Activated B cell treated with CpG ODN at 0.5 μM for 24 hours (primary cell): Measurements from ENCODE around the gene GBX1. TPM values are rescaled to one million over a fixed set of nuclear protein-coding genes. Genes with fewer than 3 reads are reported as not detected.
A peak's percentile ranks its signal among the peaks of the same experiment; 100 is the strongest.

Source experiments
- ATAC-seq: fragments of 200-7000 bp; cut with Tn5 transposase; one replicate; pipeline ENCODE4 v1.10.0; 2021; ENCODE audit warnings: low read depth, mild to moderate bottlenecking, moderate library complexity
- CTCF ChIA-PET: fragments of 350-600 bp; sonication (Branson Sonifier 250); formaldehyde crosslinking; loops from one replicate; lab custom pipeline; 2021; ENCODE audit warnings: antibody characterized with exemption; lab: Charles Lee
- POLR2A ChIA-PET: fragments of 350-600 bp; sonication (Branson Sonifier 250); formaldehyde crosslinking; loops from one replicate; lab custom pipeline; 2021; ENCODE audit warnings: antibody characterized with exemption; lab: Charles Lee
- DNase-seq: peaks from one replicate; pipeline ENCODE4 v3.0.0; 2022
- H3K27ac Mint-ChIP-seq: one replicate; pipeline ENCODE4 v1.8.0; 2020; ENCODE audit warnings: mixed read lengths
- H3K27me3 Mint-ChIP-seq: one replicate; pipeline ENCODE4 v1.8.0; 2021; ENCODE audit warnings: mixed read lengths
- H3K36me3 Mint-ChIP-seq: one replicate; pipeline ENCODE4 v1.8.0; 2021; ENCODE audit warnings: low read depth, mixed read lengths
- H3K4me1 Mint-ChIP-seq: one replicate; pipeline ENCODE4 v1.8.0; 2021; ENCODE audit warnings: mixed read lengths
- H3K4me3 Mint-ChIP-seq: one replicate; pipeline ENCODE4 v1.8.0; 2020; ENCODE audit warnings: mild to moderate bottlenecking, mixed read lengths
- H3K9me3 Mint-ChIP-seq: one replicate; pipeline ENCODE4 v1.8.0; 2020; ENCODE audit warnings: mixed read lengths
- intact Hi-C: fragments of 100-400 bp; cut with micrococcal nuclease; formaldehyde crosslinking; loops from one replicate; pipeline ENCODE4 v1.15.1; 2024
- total RNA-seq: library from RNA; stranded (reverse); gene quantifications from 2 replicates; pipeline ENCODE4 v1.2.3, GENCODE V29; 2022
- TF ChIP-seq, protein P1 (sequence below): fragments of 200-600 bp; IDR thresholded peaks from one replicate; pipeline ENCODE4 v1.8.0; 2022; ENCODE audit warnings: antibody characterized with exemption, mild to moderate bottlenecking

Gene GBX1
- total RNA-seq, 1 donor from 2014 or later, result not detected

DNA sequence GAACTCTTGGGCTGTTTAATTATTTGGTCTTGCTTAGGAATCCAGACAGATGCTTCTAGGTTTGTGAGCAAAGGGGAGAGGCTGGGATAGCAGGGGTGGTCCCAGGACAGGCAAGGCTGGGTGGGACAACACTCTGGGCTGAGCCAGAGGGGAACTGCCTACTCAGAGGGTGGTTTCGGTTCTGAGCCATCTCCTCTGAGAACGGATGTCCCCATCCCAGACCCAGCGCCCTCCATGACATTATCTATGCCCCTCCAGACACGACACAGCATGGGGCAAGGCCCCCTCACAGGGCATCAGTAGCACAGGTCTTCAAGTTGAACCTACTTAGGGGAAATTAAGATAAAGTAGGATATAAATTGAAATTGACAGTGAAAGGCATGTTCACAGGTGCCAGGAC, 12.5 kb upstream of the GBX1 start:
- H3K27ac Mint-ChIP-seq, result no peak overlapping the region
- ChIA-PET POLR2A (no interaction called here), CTCF (no interaction called here)
- no peak overlapping the region for H3K4me3 Mint-ChIP-seq
- H3K4me1 Mint-ChIP-seq, result no peaks in the 10 kb centered on the region
- no peaks in the 10 kb centered on the region for H3K9me3 Mint-ChIP-seq
- H3K36me3 Mint-ChIP-seq, result no peaks in the 10 kb centered on the region
- TF ChIP-seq, protein P1, sequence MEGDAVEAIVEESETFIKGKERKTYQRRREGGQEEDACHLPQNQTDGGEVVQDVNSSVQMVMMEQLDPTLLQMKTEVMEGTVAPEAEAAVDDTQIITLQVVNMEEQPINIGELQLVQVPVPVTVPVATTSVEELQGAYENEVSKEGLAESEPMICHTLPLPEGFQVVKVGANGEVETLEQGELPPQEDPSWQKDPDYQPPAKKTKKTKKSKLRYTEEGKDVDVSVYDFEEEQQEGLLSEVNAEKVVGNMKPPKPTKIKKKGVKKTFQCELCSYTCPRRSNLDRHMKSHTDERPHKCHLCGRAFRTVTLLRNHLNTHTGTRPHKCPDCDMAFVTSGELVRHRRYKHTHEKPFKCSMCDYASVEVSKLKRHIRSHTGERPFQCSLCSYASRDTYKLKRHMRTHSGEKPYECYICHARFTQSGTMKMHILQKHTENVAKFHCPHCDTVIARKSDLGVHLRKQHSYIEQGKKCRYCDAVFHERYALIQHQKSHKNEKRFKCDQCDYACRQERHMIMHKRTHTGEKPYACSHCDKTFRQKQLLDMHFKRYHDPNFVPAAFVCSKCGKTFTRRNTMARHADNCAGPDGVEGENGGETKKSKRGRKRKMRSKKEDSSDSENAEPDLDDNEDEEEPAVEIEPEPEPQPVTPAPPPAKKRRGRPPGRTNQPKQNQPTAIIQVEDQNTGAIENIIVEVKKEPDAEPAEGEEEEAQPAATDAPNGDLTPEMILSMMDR, result no peak
- intact Hi-C loops, result no loop called here
- no peak for ATAC-seq
- peak; percentile 5 for DNase-seq
- H3K27me3 Mint-ChIP-seq, result peaks cover 30% of the 10 kb centered on the region

DNA sequence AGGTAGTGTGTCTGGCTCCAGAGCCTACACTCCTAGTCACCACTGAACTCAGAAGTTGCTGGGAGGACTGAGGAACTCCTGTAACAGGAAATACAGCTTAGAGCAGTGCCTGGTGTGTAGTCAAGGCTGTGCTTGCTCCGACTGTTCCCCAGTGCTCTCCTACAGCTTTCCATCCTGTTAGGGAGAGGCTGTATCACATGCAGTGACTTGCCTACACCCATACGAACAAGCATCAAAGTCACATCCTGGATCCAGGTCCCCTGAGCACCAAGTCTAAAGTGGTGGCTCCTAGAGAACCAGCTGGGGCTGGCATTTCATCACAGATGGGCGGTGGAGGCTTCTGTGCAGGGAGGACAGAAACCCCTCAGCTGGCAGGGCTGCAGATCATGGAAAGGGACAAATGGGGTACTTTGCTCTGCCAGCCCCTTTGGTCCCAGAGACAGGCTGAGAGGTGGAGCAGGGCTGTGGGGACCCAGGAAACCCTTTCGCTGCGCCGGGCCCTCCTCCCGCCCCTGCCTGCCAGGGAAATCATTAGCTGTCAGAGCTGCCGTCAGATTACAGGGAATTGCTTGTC, 11.9 kb upstream of the GBX1 start:
- no peaks in the 10 kb centered on the region for H3K4me1 Mint-ChIP-seq
- DNase-seq (peak; percentile 4), ATAC-seq (no peak)
- TF ChIP-seq, protein P1, result no peak
- no peaks in the 10 kb centered on the region for H3K36me3 Mint-ChIP-seq
- H3K4me3 Mint-ChIP-seq, result no peak overlapping the region
- H3K9me3 Mint-ChIP-seq, result no peaks in the 10 kb centered on the region
- CTCF ChIA-PET, result interaction anchor here (1.0 kb wide), 1 partner anchor 10 kb away, joined by 3 read pairs; no protein-coding TSS in a partner anchor
- H3K27me3 Mint-ChIP-seq, result peaks cover 31% of the 10 kb centered on the region
- intact Hi-C loops, result no loop called here
- H3K27ac Mint-ChIP-seq, result no peak overlapping the region
- POLR2A ChIA-PET, result no interaction called here

DNA sequence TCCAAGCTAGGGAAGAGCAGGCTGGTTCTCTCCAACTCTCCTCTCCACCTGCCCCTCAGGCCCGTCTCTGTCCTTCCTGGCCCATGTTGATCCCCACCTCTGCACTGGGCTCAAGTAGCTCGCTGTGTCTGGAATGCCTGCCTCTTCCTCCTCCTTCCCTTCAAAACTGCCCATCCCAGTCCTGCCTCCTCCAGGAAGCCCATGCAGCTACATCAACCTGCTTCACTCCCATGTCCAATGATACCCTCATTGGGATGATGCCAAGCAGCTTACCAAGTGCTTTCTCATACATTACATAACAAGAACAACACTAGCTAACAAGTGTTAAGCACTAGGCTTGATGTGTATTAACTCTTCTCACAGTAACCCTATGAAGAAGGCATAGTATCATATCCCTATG, 11.3 kb upstream of the GBX1 start:
- intact Hi-C loops, result no loop called here

DNA sequence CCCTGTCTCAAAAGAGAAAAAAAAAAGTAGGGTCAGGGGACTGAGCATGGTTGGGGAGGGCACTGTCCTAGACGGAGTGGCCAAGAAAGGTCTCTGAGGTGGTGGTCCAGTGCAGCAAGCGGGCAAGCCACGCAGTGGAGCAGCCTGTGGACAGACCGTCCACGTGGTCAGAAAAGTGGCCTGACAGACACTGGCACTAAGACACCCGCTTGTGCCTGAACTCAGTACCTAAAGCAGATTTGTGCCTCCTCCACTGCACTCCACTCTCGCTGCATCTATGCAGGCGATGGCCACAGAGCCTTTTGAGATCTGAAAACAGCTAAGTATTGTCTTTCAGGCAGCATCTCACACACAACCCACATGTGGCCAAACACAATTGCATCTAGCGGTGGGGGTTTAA, 10.7 kb upstream of the GBX1 start:
- ChIA-PET CTCF (interaction anchor here (1.0 kb wide), 1 partner anchor 8 kb away, joined by 3 read pairs; no protein-coding TSS in a partner anchor), POLR2A (no interaction called here)
- intact Hi-C loops, result no loop called here
- Mint-ChIP-seq H3K36me3 (no peaks in the 10 kb centered on the region), H3K9me3 (no peaks in the 10 kb centered on the region), H3K27ac (no peak overlapping the region), H3K4me3 (no peak overlapping the region), H3K27me3 (peaks cover 31% of the 10 kb centered on the region), H3K4me1 (no peaks in the 10 kb centered on the region)
- ATAC-seq (no peak), DNase-seq (peak; percentile 6)
- TF ChIP-seq, protein P1, result no peak

More for the DNA sequence above, 11.3 kb upstream of the GBX1 start:
- no peaks in the 10 kb centered on the region for H3K36me3 Mint-ChIP-seq
- TF ChIP-seq, protein P1, result no peak
- no peak overlapping the region for H3K4me3 Mint-ChIP-seq
- POLR2A ChIA-PET, result no interaction called here
- DNase-seq (no peak), ATAC-seq (no peak)
- no peaks in the 10 kb centered on the region for H3K9me3 Mint-ChIP-seq
- no peak overlapping the region for H3K27ac Mint-ChIP-seq
- peaks cover 31% of the 10 kb centered on the region for H3K27me3 Mint-ChIP-seq
- H3K4me1 Mint-ChIP-seq, result no peaks in the 10 kb centered on the region
- CTCF ChIA-PET, result interaction anchor here (1.0 kb wide), 1 partner anchor 9 kb away, joined by 3 read pairs; no protein-coding TSS in a partner anchor

DNA sequence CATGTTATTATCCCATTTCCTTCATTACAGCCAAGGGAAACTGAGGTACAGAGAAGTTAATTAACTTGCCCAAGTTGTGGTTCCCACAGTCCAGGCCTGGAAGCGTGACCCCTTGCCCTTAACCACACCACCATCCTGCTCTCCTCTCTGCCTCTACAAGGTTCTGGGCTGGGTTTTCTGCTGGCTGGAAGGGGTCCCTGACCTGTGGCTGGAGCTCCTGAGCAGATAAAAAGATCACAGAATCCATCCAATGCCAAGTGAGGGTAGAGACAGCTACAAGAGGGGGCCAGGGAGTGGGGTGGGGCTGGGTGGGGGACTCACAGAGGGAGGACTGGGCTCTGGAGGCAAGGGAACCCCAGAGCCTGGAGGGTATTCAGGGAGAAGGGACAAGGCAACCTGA, 9.8 kb upstream of the GBX1 start:
- Mint-ChIP-seq H3K27ac (no peak overlapping the region), H3K4me1 (peaks cover 2% of the 10 kb centered on the region), H3K36me3 (no peaks in the 10 kb centered on the region), H3K9me3 (no peaks in the 10 kb centered on the region), H3K4me3 (no peak overlapping the region), H3K27me3 (peaks cover 37% of the 10 kb centered on the region)
- TF ChIP-seq, protein P1, result no peak
- DNase-seq (no peak), ATAC-seq (no peak)
- intact Hi-C loops, result no loop called here
- ChIA-PET CTCF (interaction anchor here (1.2 kb wide), 1 partner anchor 9 kb away, joined by 3 read pairs; no protein-coding TSS in a partner anchor), POLR2A (no interaction called here)
